Vagina (tissue), 2 donors: Measurements from ENCODE around the gene ZFP64. TPM values are rescaled to one million over a fixed set of nuclear protein-coding genes. Genes with fewer than 3 reads are reported as not detected.
"Not testable (repeated sequence)": the region's sequence is repeated elsewhere in the genome, so short reads cannot be mapped to it uniquely, and the experiment has no call there.

Experiments used
- DNase-seq, 2 donors: peaks; one replicate each; pipeline ENCODE4 v3.0.0-alpha.2; 2017; ENCODE audit errors: extremely low spot score in 2 of 2
- H3K27ac ChIP-seq: fragments of 200-600 bp; sonication (generic); one replicate; pipeline ENCODE4 v1.5.1; 2019
- H3K27me3 ChIP-seq: fragments of 200-600 bp; sonication (generic); one replicate; pipeline ENCODE4 v1.5.1; 2019
- H3K36me3 ChIP-seq, 2 donors: fragments of 200-600 bp; sonication (generic); one replicate each; pipeline ENCODE4 v1.5.1; 2017 to 2019
- H3K4me1 ChIP-seq: fragments of 200-600 bp; sonication (generic); one replicate; pipeline ENCODE4 v1.5.1; 2019
- H3K4me3 ChIP-seq, 2 donors: fragments of 200-600 bp; sonication (generic); 1 replicate in 1 of 2; 2 replicates in 1 of 2; pipeline ENCODE4 v1.5.1; 2016 to 2019
- H3K9me3 ChIP-seq: fragments of 200-600 bp; sonication (generic); one replicate; pipeline ENCODE4 v1.5.1; 2019
- POLR2A ChIP-seq, 2 donors: fragments of 450-650 bp; IDR thresholded peaks; one replicate each; pipeline ENCODE4 v1.6.1; 2017; ENCODE audit warnings: antibody characterized with exemption in 2 of 2, mild to moderate bottlenecking in 2 of 2, moderate library complexity in 2 of 2
- POLR2AphosphoS5 ChIP-seq, 2 donors: sonication (generic); formaldehyde crosslinking; IDR thresholded peaks; one replicate each; pipeline ENCODE4 v1.9.0; 2017; ENCODE audit warnings: antibody characterized with exemption in 2 of 2, mild to moderate bottlenecking in 2 of 2, low read depth in 1 of 2; ENCODE audit not compliant: insufficient read depth in 1 of 2
- intact Hi-C: fragments of 100-400 bp; cut with DNase I; formaldehyde crosslinking; loops from one replicate; pipeline ENCODE4 v1.15.1; 2023
- total RNA-seq: library from RNA; depleted of rRNA; stranded (reverse); fragments of >200 nt; gene quantifications from one replicate; pipeline ENCODE4 v1.2.3, GENCODE V29; 2016
- TF ChIP-seq, protein P1 (sequence below), 3 experiments: fragments of 450-650 bp in 2 of 3; fragments of 200-600 bp in 1 of 3; sonication (generic) in 1 of 3; IDR thresholded peaks; one replicate each; pipeline ENCODE4 v1.5.1; 2017 to 2019; ENCODE audit warnings: antibody characterized with exemption in 3 of 3, mild to moderate bottlenecking in 2 of 3, moderate library complexity in 2 of 3

The ZFP64 gene
- total RNA-seq, 1 donor from 2014 or later, result 18.4 TPM

DNA sequence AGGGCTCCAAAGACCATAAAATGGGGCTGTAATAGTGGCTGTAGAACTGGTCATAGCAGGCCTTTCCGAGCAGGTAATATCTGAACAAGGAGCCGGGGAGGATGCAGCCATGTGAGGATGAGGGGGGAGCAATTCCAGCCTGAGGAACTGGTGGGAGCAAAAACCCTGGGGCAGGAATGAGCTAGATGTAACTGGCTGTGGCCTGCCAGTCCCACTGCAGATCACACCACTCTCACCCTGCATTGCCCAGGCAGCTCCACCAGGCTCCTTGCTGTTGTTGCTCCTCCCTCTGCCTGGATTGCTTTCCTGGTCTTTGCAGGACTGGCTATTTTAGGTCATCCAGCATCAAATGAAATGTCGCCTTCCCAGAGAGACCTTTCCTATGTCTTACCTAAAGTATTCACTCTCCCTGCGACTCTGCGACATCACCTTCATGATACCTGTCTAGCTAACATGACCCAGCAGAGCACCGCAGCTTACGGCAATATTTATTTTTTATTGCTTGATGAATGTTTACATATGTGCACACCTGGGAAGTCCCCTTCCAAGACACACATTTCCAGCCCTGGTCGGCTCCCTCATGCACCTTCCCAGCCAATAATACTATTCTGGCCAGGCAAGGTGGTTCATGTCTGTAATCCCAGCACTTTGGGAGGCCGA is 2.4 kb upstream of the ZFP64 start:
- Histone ChIP-seq H3K4me1 (peaks cover 16% of the 10 kb centered on the region), H3K36me3 (no peaks in the 10 kb centered on the region), H3K27me3 (no peaks in the 10 kb centered on the region), H3K4me3 (no peak overlapping the region), H3K9me3 (no peaks in the 10 kb centered on the region), H3K27ac (no peak overlapping the region)
- TF ChIP-seq POLR2A (IDR thresholded peaks at IDR 0.05) (no peak), POLR2AphosphoS5 (IDR thresholded peaks at IDR 0.05; ENCODE audit: insufficient read depth in 1 of 2, low read depth in 1 of 2) (no peak)
- TF ChIP-seq, protein P1, sequence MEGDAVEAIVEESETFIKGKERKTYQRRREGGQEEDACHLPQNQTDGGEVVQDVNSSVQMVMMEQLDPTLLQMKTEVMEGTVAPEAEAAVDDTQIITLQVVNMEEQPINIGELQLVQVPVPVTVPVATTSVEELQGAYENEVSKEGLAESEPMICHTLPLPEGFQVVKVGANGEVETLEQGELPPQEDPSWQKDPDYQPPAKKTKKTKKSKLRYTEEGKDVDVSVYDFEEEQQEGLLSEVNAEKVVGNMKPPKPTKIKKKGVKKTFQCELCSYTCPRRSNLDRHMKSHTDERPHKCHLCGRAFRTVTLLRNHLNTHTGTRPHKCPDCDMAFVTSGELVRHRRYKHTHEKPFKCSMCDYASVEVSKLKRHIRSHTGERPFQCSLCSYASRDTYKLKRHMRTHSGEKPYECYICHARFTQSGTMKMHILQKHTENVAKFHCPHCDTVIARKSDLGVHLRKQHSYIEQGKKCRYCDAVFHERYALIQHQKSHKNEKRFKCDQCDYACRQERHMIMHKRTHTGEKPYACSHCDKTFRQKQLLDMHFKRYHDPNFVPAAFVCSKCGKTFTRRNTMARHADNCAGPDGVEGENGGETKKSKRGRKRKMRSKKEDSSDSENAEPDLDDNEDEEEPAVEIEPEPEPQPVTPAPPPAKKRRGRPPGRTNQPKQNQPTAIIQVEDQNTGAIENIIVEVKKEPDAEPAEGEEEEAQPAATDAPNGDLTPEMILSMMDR (IDR thresholded peaks at IDR 0.05), result no peak
- intact Hi-C loops, result no loop called here
- DNase-seq, result no peak

- Histone ChIP-seq H3K27ac (no peak overlapping the region), H3K4me1 (peaks cover 16% of the 10 kb centered on the region), H3K9me3 (no peaks in the 10 kb centered on the region), H3K4me3 (no peak overlapping the region), H3K27me3 (no peaks in the 10 kb centered on the region), H3K36me3 (no peaks in the 10 kb centered on the region)
- TF ChIP-seq POLR2A (IDR thresholded peaks at IDR 0.05), result no peak
- TF ChIP-seq, protein P1 (IDR thresholded peaks at IDR 0.05), result no peak
- TF ChIP-seq POLR2AphosphoS5 (IDR thresholded peaks at IDR 0.05; ENCODE audit: insufficient read depth in 1 of 2, low read depth in 1 of 2), result no peak
- intact Hi-C loops, result no loop called here
- no peak for DNase-seq
Observed at GRCh38 chr20:52193133-52193532, 1.6 kb upstream of the ZFP64 start.

DNA sequence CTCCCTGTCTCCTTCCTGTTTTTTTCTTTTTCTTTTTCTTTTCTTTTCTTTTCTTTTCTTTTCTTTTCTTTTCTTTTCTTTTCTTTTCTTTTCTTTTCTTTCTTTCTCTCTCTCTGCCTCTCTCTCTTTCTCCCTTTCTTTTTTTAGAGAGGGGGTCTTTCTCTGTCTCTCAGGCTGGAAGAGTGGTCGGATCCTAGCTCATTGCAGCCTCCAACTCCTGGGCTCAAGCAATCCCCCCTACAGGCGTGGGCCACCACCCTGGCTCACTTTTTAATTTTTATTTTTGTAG is 1.1 kb upstream of the ZFP64 start:
- H3K27me3 ChIP-seq, DNase-seq, H3K36me3 ChIP-seq, intact Hi-C loops, H3K4me3 ChIP-seq, H3K9me3 ChIP-seq: not testable (repeated sequence)
- Histone ChIP-seq H3K27ac (peak overlapping the region; percentile 91), H3K4me1 (peaks cover 16% of the 10 kb centered on the region)

DNA sequence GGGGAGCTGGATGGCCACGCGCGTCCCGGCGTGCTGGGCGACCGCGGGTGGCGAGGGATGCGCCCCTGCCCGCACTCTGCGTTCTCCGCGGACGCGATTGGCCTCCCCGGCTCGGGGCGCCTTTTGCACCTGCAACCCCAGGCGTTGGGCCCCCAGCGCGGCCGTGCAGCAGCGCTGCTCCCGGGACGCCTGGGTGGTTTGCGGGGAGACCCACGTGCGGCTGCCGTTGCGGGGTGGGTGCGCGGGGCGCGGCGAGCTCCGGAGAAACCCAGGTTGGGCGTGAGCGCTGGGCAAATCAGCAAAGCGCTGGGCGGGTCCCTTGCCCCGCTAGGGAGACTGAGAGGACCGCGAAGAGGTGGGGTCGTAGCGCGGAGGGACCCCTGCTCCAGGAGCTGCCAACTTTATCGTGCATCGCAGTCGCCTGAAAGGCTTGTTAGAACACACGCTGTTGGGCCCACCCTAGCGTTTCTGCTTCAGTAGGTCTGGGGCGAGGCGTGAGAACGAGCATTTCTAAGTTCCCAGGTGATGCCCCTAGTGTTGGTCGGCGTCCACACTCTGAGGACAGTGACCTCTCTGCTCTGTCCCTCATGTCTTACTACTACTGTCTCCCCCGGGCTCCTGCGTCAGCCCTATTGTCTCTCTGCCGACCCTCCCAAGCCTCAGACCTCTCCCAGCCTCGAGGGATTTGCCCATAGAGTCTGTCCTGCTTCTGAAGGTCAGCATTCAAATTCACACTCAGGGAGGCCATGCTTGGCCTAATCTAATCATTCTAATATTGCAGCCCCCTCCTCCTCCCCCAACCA is 538 bp upstream of the ZFP64 start:
- Histone ChIP-seq H3K4me1 (peaks cover 16% of the 10 kb centered on the region), H3K27me3 (no peaks in the 10 kb centered on the region), H3K9me3 (no peaks in the 10 kb centered on the region), H3K36me3 (no peaks in the 10 kb centered on the region), H3K27ac (peak overlapping the region; percentile 91), H3K4me3 (peak overlapping the region; percentile 83 to 89)
- no peak for DNase-seq
- intact Hi-C loops, result no loop called here
- TF ChIP-seq POLR2A (IDR thresholded peaks at IDR 0.05), result no peak
- TF ChIP-seq, protein P1 (IDR thresholded peaks at IDR 0.05), result no peak
- TF ChIP-seq POLR2AphosphoS5 (IDR thresholded peaks at IDR 0.05; ENCODE audit: insufficient read depth in 1 of 2, low read depth in 1 of 2), result no peak

- intact Hi-C loops, result no loop called here
- TF ChIP-seq POLR2A (IDR thresholded peaks at IDR 0.05) (no peak), POLR2AphosphoS5 (IDR thresholded peaks at IDR 0.05; ENCODE audit: insufficient read depth in 1 of 2, low read depth in 1 of 2) (no peak)
- TF ChIP-seq, protein P1 (IDR thresholded peaks at IDR 0.05), result no peak
Observed at GRCh38 chr20:52190437-52191131, 995 bp downstream of the ZFP64 start.

More at GRCh38 chr20:52190437-52191131, 995 bp downstream of the ZFP64 start:
- no peaks in the 10 kb centered on the region for H3K9me3 ChIP-seq
- peaks cover 16% of the 10 kb centered on the region for H3K4me1 ChIP-seq
- H3K27me3 ChIP-seq, result no peaks in the 10 kb centered on the region
- peak overlapping the region; percentile 83 to 89 for H3K4me3 ChIP-seq
- DNase-seq, result no peak
- H3K27ac ChIP-seq, result peak overlapping the region; percentile 91
- peaks cover 0 to 7% of the 10 kb centered on the region in 2 donors for H3K36me3 ChIP-seq
